KBM-7 (cell line): ENCODE results near the gene MAP7D1.
A peak's percentile ranks its signal among the peaks of the same experiment; 100 is the strongest.
"Not testable (repeated sequence)": the region's sequence is repeated elsewhere in the genome, so short reads cannot be mapped to it uniquely, and the experiment has no call there.

Experiments
- DNase-seq: peaks from one replicate; pipeline ENCODE4 v3.0.0-alpha.2; 2015
- in situ Hi-C: fragments of 300-500 bp; cut with MboI; formaldehyde crosslinking; loops from 2 replicates; pipeline ENCODE4 v1.14.3; 2020; ENCODE audit warnings: low sequenced_read_pairs, low pct_unique_long_range_greater_than_20kb, mixed read lengths

MAP7D1 gene

DNA sequence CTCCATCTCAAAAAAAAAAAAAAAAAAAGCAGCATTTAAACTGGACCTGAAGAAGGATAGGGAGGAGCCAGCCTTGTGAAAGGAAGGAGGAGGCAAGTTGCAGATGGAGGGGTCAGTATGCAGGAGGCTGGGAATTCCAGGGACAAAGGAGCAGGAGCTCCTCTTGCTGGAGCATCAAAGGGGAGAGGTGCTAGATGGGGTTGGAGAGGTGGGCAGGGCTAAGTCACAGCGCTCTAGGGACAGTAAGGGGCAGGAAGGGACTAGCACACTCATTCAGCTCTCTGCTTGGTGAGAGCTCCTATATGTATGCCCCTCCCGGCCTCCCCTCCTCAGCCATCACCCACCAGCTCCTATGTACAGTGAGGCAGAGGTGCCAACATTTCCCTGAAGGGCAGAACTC, 26.8 kb downstream of the MAP7D1 start:
- no peak for DNase-seq
- in situ Hi-C loops: no loop called here

DNA sequence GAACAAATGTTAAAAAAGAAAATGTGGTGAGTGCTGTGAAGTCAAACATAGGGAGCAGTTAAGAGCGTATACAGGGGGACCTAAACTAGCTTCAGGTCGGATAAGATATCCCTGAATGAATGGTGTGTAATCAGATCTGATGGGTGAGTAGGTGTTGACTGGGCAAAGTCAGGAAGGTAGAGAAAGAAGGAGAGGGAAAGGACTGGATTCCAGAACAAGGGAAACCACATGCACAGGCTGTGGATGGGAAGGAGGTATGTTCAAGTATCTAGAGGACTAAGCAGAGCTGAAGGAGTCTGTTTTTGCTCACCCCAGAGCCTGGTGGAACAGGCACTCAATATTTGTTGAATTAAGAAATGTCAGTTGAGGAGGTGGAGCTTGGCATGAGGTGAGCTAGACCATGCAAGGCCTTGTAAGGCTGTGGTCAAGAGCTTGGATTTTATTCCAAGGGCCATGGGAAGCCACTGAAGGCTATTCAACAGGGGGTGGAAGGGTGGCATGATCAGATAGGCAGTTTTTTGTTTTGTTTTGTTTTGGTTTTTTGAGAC, 27.4 kb downstream of the MAP7D1 start:
- in situ Hi-C loops: no loop called here
- DNase-seq: no peak

DNA sequence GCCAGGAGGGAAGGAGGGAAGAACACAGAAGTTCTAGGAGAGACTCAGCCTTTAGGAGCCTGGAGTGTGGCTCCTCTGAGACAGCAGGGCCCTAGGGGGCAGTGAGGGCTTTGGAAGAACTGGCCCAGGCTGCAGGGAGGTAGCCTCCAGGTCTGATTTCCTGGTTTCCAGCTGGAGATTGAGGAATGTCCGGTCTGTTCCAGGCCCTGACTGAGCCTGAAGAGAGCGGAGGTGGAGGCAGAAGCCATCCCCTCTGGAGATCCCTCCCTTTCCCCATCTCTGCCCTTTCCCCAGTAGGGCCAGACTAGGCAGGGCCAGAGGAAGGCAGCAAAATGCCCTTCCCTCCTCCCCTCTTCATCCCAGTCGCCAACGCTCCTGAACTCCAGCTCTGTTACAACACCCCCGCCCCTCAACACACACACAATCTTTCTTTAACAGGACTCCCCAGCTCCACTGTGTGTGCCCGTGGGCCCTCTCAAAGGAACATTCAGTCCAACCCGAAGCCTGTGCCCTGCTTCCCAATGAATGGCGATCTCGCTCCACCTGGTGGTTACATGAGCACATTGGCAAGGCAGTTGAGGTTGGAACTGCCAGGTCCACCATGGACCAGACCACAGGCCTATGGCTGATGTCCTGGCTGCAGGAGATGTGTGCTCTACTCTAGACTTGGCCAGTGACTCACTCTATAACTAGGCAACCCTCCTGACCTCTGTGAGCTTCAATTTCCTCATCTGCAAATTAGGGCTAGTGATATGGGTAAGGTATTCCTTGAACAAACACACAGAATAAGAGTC, 32.0 kb downstream of the MAP7D1 start:
- peak; percentile 84 for DNase-seq
- in situ Hi-C loops: no loop called here

DNA sequence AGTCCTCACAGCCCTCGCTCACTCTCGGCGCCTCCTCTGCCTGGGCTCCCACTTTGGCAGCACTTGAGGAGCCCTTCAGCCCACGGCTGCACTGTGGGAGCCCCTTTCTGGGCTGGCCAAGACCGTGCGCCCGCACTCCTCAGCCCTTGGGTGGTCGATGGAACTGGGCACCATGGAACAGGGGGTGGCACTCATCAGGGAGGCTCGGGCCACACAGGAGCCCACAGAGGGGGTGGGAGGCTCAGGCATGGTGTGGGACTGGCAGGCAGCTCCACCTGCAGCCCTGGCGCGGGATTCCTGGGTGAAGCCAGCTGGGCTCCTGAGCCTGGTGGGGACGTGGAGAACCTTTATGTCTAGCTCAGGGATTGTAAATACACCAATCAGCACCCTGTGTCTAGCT, 40.8 kb downstream of the MAP7D1 start:
- in situ Hi-C loops: not testable (repeated sequence)

DNA sequence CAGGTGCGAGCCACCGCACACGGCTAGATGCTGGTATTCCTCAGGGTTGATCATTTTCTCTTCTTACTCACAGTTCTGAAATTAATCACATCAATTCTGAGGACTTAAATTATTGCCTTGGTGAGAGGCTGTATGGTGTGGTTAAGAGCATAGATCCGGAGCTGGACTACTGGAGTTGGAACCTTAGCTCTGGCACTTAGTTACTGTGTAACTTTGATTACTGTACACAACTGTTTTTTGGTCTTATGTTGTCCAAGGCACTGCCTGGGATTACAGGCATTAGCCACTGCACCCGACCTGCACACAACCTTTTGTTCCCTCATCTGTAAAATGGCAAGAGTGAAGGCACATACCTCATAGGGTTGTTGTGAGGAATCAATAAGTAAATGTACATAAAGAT, 42.7 kb downstream of the MAP7D1 start:
- in situ Hi-C loops: no loop called here
- no peak for DNase-seq

More for the DNA sequence above, 40.8 kb downstream of the MAP7D1 start:
- not testable (repeated sequence) for DNase-seq

DNA sequence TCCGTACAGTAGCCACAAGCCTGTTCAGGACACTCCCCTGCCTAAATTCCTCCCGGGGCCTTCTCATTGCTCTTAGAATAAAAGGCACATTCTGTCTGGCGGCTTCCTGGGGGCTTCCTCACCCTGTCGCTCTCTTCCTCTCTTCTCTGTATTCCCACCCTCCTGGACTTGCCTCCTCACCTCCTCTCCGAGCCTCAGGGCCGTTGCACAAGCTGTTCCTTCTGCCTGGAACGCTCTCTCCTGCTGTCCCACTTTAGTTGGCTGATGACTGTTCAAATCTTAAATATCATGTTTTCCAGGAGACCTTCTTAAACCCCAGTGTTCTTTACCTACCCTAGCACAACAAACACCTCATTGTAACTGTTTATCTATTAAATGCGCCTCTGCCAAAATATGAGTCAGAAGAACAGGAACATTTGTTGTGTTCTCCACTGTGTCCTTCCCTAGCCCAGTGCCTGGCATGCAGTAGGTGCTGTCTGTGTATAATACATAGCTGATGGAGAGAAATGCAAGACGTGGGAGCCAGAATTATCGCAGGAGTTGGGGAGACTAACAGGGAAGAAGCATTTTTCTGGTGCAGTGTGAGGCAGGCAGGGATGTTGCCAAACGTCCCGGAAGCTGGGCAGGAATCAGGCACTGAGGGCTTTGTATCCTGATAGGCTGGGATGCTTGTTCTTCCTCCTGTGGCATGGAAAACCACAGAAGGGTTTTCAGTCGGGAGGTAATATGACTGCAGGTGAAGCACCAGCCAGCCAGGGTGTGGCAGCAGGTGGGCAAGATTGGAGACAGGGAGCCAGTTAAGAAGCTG, 44.2 kb downstream of the MAP7D1 start:
- DNase-seq: no peak

DNA sequence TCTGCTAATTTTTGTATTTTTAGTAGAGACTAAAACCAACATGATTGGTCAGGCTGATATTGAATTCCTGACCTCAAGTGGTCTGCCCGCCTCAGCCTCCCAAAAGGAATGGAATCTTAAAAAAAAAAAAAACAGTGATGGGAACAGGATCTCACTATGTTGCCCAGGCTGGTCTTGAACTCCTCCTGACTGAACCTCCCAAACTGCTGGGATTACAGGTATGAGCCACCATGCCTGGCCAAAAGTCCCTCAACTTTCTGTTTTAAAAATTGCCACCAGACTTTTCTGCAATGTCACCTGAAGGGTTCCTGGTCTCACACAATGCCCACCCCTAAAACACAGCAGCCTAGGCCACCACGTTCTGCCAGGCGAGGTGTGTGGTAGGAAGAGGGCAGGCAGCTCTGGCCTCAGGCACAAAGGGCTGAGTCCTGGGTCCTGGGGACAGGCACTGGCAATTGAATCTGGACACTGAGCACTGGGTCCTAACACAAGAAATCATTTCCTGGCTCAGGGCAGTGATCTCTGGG, 47.1 kb downstream of the MAP7D1 start:
- DNase-seq: no peak

More for the DNA sequence above, 44.2 kb downstream of the MAP7D1 start:
- in situ Hi-C loops: no loop called here

DNA sequence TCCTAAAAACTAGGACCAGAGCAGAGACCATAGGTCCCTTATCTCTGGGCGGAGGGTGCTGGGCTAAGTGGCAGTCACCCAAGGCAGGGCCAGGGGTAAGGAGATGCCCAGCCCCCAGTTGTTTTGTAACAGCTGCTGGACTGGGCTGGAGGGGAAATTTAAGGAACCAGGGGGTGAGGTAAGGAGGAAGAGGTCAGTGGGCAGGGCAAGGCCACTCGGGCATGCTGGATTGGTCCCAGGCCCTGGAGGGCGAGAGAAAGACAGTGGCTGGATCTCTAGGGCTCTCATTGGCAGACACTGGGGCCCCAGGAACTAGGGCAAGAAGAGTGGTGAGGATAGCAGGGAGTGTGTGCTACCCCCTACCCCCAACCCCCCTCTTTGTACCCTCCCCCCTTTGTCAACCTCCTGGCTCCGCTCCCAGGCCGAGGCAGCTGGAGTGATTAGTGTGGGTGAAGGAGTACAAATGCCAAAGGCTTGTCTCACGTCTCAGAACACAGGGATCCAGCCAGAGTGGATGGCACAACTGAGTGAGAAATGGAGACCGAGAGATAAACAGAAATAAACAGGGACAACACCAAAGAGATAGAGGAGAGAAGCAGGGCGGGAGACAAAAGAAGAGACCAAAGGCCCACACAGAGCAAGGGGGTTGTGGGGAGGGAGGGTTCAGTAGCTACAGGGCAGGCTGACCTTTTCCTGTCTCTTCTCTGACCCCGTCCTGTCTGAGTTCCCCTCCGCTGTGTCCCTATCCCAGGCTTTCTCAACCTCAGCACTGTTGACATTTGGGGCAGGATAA, 47.8 kb downstream of the MAP7D1 start:
- in situ Hi-C loops: no loop called here
- DNase-seq: no peak

More for the DNA sequence above, 47.1 kb downstream of the MAP7D1 start:
- in situ Hi-C loops: no loop called here

DNA sequence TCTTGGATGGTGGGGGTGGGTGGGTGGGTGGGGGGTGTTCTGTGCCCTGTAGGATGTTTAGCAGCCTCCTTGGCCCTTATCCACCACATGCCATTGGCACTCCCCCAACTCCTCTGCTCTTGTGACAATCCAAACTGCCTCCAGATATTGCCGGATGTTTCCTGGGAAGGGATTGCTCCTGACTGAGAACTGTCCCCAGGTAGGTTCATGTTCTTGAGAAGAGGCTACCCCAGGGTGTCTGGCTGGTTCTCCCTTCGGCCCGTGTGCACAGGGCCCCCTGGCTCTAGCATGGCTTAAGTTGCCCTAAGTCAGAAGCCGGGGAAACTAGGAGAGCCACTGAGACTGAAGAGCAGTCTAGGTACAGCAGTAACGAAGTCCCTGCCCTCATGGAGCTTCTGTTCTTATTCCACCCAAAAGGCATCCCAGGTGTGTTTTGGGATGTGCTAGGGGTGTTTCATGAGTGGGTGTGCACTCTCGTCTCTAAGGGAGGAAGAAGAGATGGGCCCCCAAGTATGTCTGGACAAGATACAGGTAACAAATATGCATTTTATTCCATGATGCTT, 48.5 kb downstream of the MAP7D1 start:
- in situ Hi-C loops: no loop called here
- DNase-seq: no peak

DNA sequence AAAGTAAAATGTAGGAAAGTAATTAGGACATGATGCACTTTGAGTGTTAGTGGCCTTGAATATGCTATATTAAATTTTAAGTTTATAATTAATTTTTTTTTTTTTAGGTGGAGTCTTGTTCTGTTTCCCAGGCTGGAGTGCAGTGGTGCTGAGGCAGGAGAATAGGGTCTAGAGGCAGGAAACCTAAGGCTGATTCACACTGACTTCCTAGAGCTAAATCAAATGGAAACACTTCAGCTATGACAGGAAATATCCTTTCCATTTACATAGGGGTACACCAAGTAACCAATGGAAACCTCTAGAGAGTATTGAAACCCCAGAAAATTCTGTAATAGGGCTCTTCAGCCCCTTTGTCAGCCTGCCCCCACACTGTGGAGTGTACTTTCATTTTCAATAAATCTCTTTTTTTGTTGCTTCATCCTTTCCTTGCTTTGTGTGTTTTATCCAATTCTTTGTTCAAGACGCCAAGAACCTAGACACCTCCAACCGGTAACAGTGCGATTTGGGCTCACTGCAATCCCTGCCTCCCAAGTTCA, 50.4 kb downstream of the MAP7D1 start:
- in situ Hi-C loops: no loop called here
- no peak for DNase-seq

DNA sequence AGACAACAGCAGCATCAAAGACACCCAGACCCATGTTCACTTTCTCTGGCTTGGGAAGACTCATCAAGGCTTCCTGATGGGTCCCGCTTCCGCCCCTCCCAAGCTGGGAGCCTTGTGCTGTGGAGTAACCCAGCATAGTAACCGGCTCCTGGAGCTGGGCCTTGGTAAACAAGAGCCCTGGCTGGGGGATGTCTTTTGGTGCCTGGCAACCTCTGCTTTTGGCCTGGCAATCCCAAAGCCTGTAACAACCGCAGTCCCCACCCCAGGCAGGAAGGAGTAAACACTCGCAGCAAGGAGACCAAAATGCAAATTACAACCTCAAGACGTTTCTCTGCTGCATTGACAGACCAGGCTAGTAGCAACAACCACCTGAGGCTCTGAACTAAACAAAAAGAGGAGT, 51.4 kb downstream of the MAP7D1 start:
- no peak for DNase-seq
- in situ Hi-C loops: no loop called here

DNA sequence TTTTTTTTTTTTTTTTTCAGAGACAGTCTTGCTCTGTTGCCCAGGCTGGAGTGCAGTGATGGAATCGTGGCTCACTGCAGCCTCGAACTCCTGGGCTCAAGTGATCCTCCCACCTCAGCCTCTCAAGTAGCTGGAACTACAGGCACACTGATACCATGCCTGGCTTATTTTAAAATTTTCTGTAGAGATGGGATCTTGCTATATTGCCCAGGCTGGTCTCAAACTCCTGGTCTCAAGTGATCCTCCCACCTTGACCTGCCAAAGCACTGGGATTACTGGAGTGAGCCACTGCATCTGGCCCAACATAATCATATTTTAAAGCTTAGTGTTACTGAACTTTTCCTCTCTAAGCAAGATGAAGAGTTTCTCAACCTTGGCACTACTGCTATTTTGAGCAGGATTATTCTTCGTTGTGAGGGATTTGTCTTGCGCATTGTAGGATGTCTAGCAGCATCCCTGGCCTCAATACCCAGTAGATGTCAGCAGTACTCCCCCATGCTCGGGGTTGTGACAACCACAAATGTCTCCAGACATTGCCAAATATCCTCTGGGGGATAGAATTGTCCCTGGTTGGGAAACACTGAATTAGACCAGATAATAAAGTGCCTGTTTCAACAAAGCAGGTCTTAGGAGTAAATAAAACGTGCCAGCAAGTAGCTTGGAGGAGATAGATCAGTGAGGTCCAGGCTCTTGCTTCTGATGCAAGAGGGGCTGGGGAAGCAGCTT, 53.2 kb downstream of the MAP7D1 start:
- in situ Hi-C loops: no loop called here

DNA sequence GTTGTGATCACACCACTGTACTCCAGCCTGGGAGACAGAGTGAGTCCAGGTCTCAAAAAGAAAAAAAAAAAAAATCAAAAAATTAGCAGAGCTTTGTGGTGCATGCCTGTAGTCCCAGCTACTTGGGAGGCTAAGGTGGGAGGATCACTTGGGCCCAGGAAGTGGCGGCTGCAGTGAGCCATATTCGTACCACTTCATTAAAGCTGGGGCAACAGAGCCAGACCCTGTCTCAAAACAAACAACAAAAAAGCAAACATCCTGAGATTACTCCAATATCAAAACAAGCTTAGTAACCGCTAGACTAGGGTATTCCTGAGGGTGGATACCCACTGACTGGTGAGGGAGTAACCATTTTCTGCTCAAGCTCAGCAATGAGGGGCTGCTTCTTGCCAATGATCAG, 55.3 kb downstream of the MAP7D1 start:
- in situ Hi-C loops: no loop called here
- DNase-seq: no peak

More for the DNA sequence above, 53.2 kb downstream of the MAP7D1 start:
- peak; percentile 25 for DNase-seq

DNA sequence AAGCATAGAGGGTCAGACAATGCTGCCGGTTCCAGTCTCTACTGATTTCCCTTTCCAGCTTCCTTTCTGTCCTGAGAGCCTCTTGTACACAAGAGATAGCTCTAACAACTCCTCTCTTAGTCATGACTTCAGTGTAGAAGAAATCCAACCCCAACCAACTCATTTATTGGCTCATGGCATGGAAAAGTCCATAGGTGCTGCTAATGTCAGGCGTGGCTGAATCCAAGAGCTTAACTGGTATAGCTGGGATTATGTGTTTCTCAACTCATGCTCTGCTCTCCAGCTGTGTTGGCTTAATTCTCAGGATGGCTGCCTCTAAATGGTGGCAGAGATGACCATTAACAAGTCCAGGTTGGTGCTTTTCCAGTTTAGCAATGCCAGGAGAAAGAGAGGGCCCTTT, 55.9 kb downstream of the MAP7D1 start:
- in situ Hi-C loops: no loop called here
- DNase-seq: no peak

DNA sequence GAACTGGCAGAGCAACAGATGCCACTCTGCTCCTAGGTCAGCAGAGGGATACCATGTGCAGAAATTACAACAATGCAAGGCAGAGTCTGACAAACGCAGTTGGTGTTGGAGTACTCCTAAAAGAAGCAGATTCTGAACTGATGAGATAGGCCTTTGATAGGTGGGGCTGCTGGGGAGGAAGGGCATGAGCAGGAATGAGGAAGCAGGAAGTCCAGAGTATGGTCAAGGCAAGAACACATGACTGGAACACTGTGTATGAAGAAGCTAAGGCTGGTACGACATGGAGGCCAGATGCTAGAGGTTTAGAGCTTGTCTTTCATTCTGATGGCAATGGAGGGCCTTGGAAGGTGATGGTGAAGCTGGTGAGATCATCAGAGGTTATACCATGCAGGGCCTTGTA, 56.8 kb downstream of the MAP7D1 start:
- in situ Hi-C loops: no loop called here
- no peak for DNase-seq

DNA sequence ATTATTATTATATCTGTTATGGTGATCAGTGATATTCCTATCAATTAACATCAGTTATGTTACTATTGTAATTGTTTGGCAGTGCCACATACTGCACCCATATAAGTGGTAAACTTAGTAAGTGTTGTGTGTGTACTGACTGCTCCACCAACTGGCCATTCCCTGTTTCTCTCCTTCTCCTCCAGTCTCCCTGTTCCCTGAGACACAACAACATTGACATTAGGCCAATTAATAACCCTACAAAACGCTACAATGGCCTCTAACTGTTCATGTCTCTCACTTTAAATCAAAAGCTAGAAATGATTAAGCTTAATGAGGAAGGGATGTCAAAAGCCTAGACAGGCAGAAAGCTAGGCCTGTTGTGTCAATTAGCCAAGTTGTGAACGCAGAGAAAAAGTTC, 61.7 kb downstream of the MAP7D1 start:
- no peak for DNase-seq
- in situ Hi-C loops: no loop called here

DNA sequence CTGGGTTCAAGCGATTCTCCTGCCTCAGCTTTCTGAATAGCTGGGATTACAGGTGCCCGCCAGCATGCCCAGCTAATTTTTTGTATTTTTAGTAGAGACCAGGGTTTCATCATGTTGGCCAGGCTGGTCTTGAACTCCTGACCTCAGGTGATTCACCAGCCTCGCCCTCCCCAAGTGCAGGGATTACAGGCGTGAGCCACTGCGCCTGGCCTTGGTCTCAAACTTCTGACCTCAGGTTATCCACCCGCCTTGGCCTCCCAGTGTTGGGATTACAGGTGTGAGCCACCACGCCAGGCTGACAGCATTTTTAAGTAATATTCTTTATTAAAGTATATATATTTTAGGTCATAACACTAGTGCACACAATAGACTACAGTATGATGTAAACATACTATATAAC, 65.9 kb downstream of the MAP7D1 start:
- in situ Hi-C loops, DNase-seq: not testable (repeated sequence)
